Parathyroid adenoma (tissue), 2 donors: ENCODE results near the gene CGREF1.

Source experiments
- H2AFZ ChIP-seq: fragments of 300-600 bp; sonication (generic); one replicate; pipeline ENCODE4 v1.7.0; 2017; ENCODE audit warnings: antibody characterized with exemption, mild to moderate bottlenecking
- H3K27ac ChIP-seq: fragments of 300-600 bp; sonication (generic); one replicate; pipeline ENCODE4 v1.7.0; 2017
- H3K27me3 ChIP-seq: fragments of 300-600 bp; sonication (generic); one replicate; pipeline ENCODE4 v1.7.0; 2017; ENCODE audit warnings: low read length; ENCODE audit not compliant: control insufficient read depth, insufficient read depth
- H3K36me3 ChIP-seq: fragments of 300-600 bp; sonication (generic); one replicate; pipeline ENCODE4 v1.7.0; 2017; ENCODE audit warnings: low read length; ENCODE audit not compliant: control insufficient read depth, insufficient read depth
- H3K4me1 ChIP-seq: fragments of 300-600 bp; sonication (generic); one replicate; pipeline ENCODE4 v1.7.0; 2017; ENCODE audit warnings: control low read depth
- H3K4me2 ChIP-seq: fragments of 300-600 bp; sonication (generic); one replicate; pipeline ENCODE4 v1.7.0; 2017; ENCODE audit warnings: low read length
- H3K4me3 ChIP-seq: fragments of 300-600 bp; sonication (generic); one replicate; pipeline ENCODE4 v1.7.0; 2017; ENCODE audit warnings: low read depth, low read length
- H3K79me2 ChIP-seq: fragments of 300-600 bp; sonication (generic); one replicate; pipeline ENCODE4 v1.7.0; 2017; ENCODE audit warnings: control low read depth
- H3K9ac ChIP-seq: fragments of 300-600 bp; sonication (generic); one replicate; pipeline ENCODE4 v1.7.0; 2017; ENCODE audit warnings: mild to moderate bottlenecking
- H3K9me3 ChIP-seq: fragments of 300-600 bp; sonication (generic); one replicate; pipeline ENCODE4 v1.7.0; 2017; ENCODE audit warnings: low read length; ENCODE audit not compliant: control insufficient read depth
- TF ChIP-seq, protein P1 (sequence below): fragments of 300-600 bp; sonication (generic); IDR thresholded peaks from one replicate; pipeline ENCODE4 v1.7.0; 2017; ENCODE audit warnings: antibody characterized with exemption, mild to moderate bottlenecking
- donor health status: primary hyperparathyroidism.

CGREF1 gene

DNA sequence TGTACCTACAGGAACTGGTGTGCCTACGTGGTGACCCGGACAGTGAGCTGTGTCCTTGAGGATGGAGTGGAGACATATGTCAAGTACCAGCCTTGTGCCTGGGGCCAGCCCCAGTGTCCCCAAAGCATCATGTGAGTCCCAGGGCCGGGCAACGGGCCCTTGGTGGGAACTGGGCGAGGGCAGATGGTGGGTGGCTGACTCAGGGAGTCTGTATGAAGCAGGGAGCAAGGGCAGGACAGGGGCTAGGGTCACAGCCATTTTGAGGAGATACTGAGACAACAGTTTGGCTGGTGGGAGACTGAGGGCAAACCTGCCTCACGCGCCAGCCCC lies 38.8 kb downstream of the CGREF1 start:
- H3K9ac ChIP-seq = no peak overlapping the region
- H3K79me2 ChIP-seq = no peaks in the 10 kb centered on the region
- H2AFZ ChIP-seq = no peak overlapping the region
- H3K4me3 ChIP-seq = no peak overlapping the region
- H3K4me1 ChIP-seq = peaks cover 7% of the 10 kb centered on the region
- no peaks in the 10 kb centered on the region for H3K36me3 ChIP-seq
- H3K4me2 ChIP-seq = no peak overlapping the region
- H3K27ac ChIP-seq = no peak overlapping the region
- TF ChIP-seq, protein P1, sequence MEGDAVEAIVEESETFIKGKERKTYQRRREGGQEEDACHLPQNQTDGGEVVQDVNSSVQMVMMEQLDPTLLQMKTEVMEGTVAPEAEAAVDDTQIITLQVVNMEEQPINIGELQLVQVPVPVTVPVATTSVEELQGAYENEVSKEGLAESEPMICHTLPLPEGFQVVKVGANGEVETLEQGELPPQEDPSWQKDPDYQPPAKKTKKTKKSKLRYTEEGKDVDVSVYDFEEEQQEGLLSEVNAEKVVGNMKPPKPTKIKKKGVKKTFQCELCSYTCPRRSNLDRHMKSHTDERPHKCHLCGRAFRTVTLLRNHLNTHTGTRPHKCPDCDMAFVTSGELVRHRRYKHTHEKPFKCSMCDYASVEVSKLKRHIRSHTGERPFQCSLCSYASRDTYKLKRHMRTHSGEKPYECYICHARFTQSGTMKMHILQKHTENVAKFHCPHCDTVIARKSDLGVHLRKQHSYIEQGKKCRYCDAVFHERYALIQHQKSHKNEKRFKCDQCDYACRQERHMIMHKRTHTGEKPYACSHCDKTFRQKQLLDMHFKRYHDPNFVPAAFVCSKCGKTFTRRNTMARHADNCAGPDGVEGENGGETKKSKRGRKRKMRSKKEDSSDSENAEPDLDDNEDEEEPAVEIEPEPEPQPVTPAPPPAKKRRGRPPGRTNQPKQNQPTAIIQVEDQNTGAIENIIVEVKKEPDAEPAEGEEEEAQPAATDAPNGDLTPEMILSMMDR = no peak
- no peaks in the 10 kb centered on the region for H3K9me3 ChIP-seq
- no peaks in the 10 kb centered on the region for H3K27me3 ChIP-seq

DNA sequence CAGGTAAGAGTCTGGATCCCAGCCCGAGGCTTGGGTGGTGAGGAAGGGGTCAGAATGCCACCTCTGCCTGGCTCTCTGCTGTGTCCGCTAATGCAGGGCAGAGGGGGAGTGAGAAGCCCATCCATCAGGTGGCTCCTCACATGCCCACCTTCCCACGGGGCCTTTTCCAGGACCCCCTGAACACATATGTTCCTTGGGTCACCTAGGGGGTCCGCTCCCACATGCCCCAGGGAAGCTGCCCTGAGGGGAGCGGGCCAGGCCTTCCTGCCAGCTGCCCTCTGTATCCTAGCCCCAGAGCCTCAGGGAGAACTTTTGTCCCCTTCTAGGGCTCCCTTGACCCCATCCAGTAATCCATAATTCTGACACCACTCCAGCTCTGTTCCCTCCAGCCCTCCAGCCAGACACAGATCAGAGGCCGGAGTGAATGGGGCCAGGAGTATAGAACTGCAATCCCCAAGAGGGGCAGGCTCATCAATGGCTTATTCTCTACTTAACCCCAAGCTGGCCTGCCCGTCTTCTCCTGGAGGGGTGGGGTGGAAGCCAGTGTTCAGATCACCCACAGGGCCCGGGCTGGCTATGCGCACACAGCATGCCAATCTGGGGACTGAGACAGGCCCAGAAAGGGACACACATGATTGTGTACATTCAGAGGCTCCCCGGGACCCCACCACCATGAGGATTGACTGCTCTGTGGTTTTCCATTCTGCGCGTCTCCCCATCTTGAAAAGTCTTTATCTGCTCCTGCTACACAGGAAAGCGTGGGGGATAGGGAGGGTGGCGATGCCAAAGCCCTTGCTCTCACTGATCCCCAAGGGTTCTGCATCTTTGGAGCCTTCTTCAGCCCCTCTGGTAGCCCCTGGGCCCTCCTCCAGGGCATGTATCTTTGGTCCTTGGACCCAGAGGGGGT lies 39.4 kb downstream of the CGREF1 start:
- Histone ChIP-seq H2AFZ (no peak overlapping the region), H3K4me3 (no peak overlapping the region), H3K27me3 (no peaks in the 10 kb centered on the region), H3K9ac (no peak overlapping the region), H3K9me3 (no peaks in the 10 kb centered on the region), H3K4me2 (no peak overlapping the region), H3K4me1 (peaks cover 5% of the 10 kb centered on the region), H3K79me2 (no peaks in the 10 kb centered on the region), H3K27ac (no peak overlapping the region), H3K36me3 (no peaks in the 10 kb centered on the region)
- TF ChIP-seq, protein P1 = no peak

DNA sequence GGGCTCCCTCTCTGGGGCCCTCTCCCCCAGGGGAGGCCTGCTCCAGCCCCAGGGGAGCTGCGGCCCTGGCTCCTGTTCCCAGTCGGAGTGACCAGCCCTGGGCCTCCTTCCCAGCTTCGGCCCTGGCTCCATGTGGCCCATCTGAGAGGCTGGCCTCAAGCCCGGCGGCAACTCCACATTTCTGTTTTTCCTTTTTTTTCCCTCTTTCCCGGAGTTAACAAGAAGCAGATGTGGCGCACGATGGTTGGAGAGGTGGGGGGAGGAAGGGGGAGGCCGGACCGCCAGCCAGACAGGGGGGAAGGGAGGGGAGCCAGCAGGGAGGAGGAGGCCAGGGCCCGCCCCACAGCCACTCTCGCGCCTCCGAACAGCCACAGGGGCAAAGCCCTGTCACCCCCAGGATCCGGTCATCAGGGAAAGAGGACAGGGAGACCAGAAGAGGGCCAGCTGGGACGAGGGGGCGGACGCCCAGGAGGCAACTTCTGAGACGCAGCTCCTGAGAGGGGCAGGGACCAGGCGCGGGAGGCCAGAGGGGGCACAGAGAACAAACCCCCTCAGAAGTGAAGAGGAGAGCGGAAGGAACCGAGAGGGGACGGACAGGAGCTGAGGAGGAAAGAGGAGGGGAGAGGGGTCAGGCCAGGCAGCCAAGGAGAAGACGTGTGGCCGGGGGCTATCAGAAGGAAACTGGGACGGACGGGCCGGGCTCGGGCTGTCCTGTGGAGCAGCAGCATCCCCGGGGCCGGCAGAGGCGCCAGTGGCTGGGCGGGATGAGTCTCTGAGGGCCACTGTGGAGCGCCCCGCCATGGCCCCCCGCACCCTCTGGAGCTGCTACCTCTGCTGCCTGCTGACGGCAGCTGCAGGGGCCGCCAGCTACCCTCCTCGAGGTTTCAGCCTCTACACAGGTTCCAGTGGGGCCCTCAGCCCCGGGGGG lies 40.4 kb downstream of the CGREF1 start, which contains the start of gene EMILIN1:
Gene EMILIN1, plus strand, starts transcription at position 349 of the 928 bp plus-strand sequence. Its CDS starts 451 bp downstream, at position 800.
- H3K36me3 ChIP-seq = no peaks in the 10 kb centered on the region
- no peak within 1 kb of the TSS for H2AFZ ChIP-seq
- no peaks in the 10 kb centered on the region for H3K9me3 ChIP-seq
- no peak within 1 kb of the TSS for H3K27ac ChIP-seq
- no peak within 1 kb of the TSS for H3K9ac ChIP-seq
- H3K27me3 ChIP-seq = no peaks in the 10 kb centered on the region
- no peak within 1 kb of the TSS for H3K4me2 ChIP-seq
- peaks cover 5% of the 10 kb centered on the region for H3K4me1 ChIP-seq
- no peak within 1 kb of the TSS for H3K4me3 ChIP-seq
- TF ChIP-seq, protein P1 = no peak
- H3K79me2 ChIP-seq = no peaks in the 10 kb centered on the region

DNA sequence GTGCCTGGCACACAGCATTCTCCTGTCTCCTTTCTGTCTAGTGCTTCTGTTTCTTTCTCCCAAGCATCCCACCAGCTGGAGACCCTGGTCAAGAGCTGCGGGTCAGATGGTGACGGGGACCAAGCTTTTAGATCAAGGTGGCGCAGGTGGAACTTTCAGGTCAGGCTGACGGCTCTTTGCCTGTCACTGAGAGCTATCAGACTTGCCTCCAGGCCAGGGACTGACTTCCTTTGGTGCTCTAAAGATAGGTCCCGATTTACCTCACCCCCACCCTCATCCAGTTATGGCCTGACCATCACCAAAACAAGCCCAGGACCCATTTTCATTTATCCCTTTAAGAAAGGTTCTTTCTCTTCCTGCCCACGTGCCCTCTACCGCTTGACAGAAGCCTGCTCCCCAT lies 41.7 kb downstream of the CGREF1 start:
- TF ChIP-seq, protein P1 = no peak
- no peaks in the 10 kb centered on the region for H3K9me3 ChIP-seq
- no peak overlapping the region for H3K9ac ChIP-seq
- no peak overlapping the region for H2AFZ ChIP-seq
- H3K4me1 ChIP-seq = peaks cover 5% of the 10 kb centered on the region
- no peaks in the 10 kb centered on the region for H3K36me3 ChIP-seq
- H3K4me2 ChIP-seq = no peak overlapping the region
- no peaks in the 10 kb centered on the region for H3K79me2 ChIP-seq
- H3K4me3 ChIP-seq = no peak overlapping the region
- no peak overlapping the region for H3K27ac ChIP-seq
- H3K27me3 ChIP-seq = no peaks in the 10 kb centered on the region
